Measurements from ENCODE around the gene TRDMT1. TPM values are rescaled to one million over a fixed set of nuclear protein-coding genes. Genes with fewer than 3 reads are reported as not detected.

The TRDMT1 gene
- total RNA-seq, 1 donor from 2014 or later = 14.3 TPM

DNA sequence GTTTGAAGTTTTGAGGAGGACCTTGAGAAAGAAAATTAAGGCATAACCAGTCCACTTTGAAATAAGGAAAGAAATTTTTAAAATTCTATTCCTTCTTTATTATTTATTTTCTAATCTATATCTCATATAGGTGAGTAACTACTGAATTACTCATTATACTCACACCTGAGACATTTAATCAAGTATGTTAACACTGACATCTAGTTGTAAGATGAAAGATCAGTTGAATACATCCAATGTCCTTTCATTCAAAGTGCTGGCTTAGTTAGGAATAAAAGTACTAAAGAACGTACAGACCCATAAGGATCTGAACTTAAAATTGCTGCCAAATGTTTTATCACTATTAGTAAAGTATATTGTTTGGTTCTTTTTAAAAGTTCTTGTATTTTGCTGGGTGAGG lies 23.5 kb downstream of the TRDMT1 start:
- Mint-ChIP-seq H3K36me3 (ENCODE audit: insufficient read depth) (no peaks in the 10 kb centered on the region), H3K9me3 (ENCODE audit: low read depth) (no peaks in the 10 kb centered on the region), H3K4me1 (ENCODE audit: low read depth) (peaks cover 3% of the 10 kb centered on the region), H3K4me3 (ENCODE audit: low read depth) (no peak overlapping the region), H3K27ac (no peak overlapping the region), H3K27me3 (no peaks in the 10 kb centered on the region)
- TF ChIP-seq CTCF (IDR thresholded peaks at IDR 0.05; ENCODE audit: unreplicated experiment) = no peak
- DNase-seq (ENCODE audit: low spot score, unreplicated experiment) = no peak

- no peak for DNase-seq (ENCODE audit: low spot score, unreplicated experiment)
- Mint-ChIP-seq H3K4me3 (ENCODE audit: low read depth) (no peak overlapping the region), H3K36me3 (ENCODE audit: insufficient read depth) (no peaks in the 10 kb centered on the region), H3K4me1 (ENCODE audit: low read depth) (peaks cover 3% of the 10 kb centered on the region), H3K27ac (no peak overlapping the region), H3K9me3 (ENCODE audit: low read depth) (no peaks in the 10 kb centered on the region), H3K27me3 (no peaks in the 10 kb centered on the region)
- no peak for TF ChIP-seq CTCF (IDR thresholded peaks at IDR 0.05; ENCODE audit: unreplicated experiment)
Measured at GRCh38 chr10:17177014-17177413, 24.5 kb downstream of the TRDMT1 start.

- H3K27ac Mint-ChIP-seq = no peak overlapping the region
- DNase-seq (ENCODE audit: low spot score, unreplicated experiment) = no peak
Measured at GRCh38 chr10:17176091-17176490, 25.4 kb downstream of the TRDMT1 start.

DNA sequence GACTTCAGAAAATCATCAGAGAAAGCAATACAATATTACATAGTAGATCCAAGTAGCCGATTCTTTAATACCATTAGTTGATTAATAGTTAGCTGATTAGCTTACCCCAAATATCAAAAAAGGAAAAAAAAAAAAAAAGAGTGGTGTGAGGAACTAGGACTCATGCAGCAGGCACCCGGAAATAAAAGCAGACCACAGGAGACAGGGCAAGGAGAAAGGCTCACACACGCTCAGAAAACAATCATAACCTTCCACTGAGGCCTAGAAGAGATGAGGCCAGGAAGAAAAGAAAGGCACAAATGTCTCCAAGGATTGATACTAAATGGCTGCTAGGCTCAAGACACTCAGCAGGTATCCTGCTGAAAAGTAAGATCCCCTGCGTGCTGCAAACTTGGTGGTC lies 25.9 kb downstream of the TRDMT1 start:
- TF ChIP-seq CTCF (IDR thresholded peaks at IDR 0.05; ENCODE audit: unreplicated experiment) = no peak
- Mint-ChIP-seq H3K4me3 (ENCODE audit: low read depth) (no peak overlapping the region), H3K36me3 (ENCODE audit: insufficient read depth) (no peaks in the 10 kb centered on the region), H3K27ac (no peak overlapping the region), H3K4me1 (ENCODE audit: low read depth) (no peaks in the 10 kb centered on the region), H3K27me3 (no peaks in the 10 kb centered on the region), H3K9me3 (ENCODE audit: low read depth) (no peaks in the 10 kb centered on the region)
- DNase-seq (ENCODE audit: low spot score, unreplicated experiment) = no peak

More at GRCh38 chr10:17176091-17176490, 25.4 kb downstream of the TRDMT1 start:
- Mint-ChIP-seq H3K36me3 (ENCODE audit: insufficient read depth) (no peaks in the 10 kb centered on the region), H3K4me1 (ENCODE audit: low read depth) (no peaks in the 10 kb centered on the region), H3K9me3 (ENCODE audit: low read depth) (no peaks in the 10 kb centered on the region), H3K27me3 (no peaks in the 10 kb centered on the region), H3K4me3 (ENCODE audit: low read depth) (no peak overlapping the region)
- no peak for TF ChIP-seq CTCF (IDR thresholded peaks at IDR 0.05; ENCODE audit: unreplicated experiment)

GRCh38 chr10:17174626-17175025 lies 26.8 kb downstream of the TRDMT1 start:
- H3K9me3 Mint-ChIP-seq (ENCODE audit: low read depth) = no peaks in the 10 kb centered on the region
- H3K27me3 Mint-ChIP-seq = no peaks in the 10 kb centered on the region
- DNase-seq (ENCODE audit: low spot score, unreplicated experiment) = no peak
- peaks cover 3% of the 10 kb centered on the region for H3K4me1 Mint-ChIP-seq (ENCODE audit: low read depth)
- TF ChIP-seq CTCF (IDR thresholded peaks at IDR 0.05; ENCODE audit: unreplicated experiment) = no peak
- no peaks in the 10 kb centered on the region for H3K36me3 Mint-ChIP-seq (ENCODE audit: insufficient read depth)
- no peak overlapping the region for H3K4me3 Mint-ChIP-seq (ENCODE audit: low read depth)
- no peak overlapping the region for H3K27ac Mint-ChIP-seq

Data from progenitor cell of endocrine pancreas (in vitro differentiated cells).